ENCODE measurements around the gene ETS2. TPM values are rescaled to one million over a fixed set of nuclear protein-coding genes. Genes with fewer than 3 reads are reported as not detected.

ETS2 gene
- total RNA-seq, 1 donor from 2014 or later, result 36.4 TPM

DNA sequence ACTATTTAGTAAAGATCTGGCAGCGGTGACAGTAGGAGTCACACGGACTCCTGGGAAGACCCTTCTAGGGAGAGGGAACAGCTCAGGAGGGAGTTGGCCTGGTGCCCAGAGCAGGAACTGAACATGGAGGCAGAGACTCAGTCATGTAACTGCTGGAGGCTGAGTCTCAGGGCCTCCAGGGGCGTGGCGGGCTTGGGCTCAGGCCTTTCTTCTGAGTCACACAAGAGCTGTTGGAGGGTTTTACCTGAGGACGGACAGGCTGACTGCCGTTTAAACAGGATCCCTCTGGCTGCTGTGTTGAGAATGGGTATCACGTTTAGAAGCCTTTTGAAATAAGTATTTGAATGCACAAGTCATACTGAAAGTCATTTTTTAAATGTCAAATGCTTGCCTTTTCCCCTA, 7.2 kb upstream of the ETS2 start:
- no peak for DNase-seq (ENCODE audit: low spot score)
- intact Hi-C loops (cut with DNase I), result no loop called here

DNA sequence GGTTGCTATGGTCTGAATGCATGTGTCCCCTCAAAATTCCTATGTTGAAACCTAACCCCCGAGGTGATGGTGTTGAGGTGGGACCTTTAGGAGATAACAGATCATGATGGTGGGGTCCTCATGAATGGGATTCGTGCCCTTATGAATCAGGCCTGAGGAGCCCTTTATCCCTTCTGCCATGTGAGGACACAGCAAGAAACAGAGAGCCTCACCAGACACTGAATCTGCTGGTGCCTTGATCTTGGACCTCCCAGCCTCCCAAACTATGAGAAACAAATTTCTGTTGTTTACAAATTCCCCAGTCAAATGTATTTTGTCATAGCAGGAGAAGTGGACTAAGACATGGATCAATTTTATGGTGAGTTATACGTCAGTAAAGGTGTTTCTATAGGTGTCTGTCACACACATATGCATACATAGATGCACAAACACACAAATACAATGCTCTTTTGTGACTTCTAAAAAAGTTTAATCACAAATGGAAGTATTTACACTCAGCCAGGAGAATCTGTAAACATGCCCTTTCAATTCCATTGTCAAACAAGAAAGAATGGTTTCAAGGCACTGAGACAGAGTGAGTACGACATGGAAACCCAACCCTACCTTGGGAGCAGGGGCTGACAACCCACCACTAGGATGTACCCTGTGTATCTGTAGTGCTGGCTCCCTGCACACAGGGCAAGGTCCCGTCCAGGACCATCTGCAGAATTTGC, 5.5 kb upstream of the ETS2 start:
- no peak for DNase-seq (ENCODE audit: low spot score)
- intact Hi-C loops (cut with DNase I), result loop anchor here (10.0 kb wide), 1 partner anchor 295 kb away; no protein-coding TSS in a partner anchor

DNA sequence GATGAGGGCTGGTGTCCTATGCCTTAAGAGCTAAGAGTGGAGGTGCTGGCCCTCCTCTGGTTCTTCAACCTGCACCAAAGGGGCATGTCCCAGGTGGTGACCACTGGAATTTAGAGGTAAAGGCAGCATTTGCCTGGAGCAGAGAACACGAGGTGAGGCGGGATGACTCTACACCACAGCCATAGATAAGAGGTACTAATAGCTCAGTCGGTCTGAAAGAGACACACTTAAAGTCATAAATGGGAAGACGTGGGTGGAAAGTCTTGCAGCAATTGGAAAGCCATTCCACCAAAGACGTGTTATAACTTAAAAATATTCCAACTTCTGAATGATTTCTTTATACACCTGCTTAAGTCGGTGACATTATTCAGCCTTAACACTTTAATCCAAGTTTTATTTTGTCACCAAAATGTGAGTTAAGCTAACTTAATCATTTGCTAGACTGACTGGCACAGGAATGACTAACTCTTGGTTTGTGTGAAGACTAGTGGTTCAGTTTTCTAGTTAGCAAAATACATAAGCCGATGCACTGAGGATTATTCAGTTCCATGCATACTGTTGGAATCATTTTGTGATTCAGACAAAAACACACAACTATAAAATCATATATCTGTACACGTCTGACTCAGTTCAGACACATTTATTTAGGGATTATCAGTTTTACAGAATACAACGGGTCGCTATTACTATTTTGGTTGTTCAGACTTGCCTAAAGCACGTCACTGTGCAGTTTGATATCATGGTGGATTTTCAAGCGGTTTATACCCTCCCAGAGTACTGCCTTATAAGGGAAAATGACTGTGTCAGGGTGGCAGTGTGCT, 4.6 kb upstream of the ETS2 start:
- intact Hi-C loops (cut with DNase I), result loop anchor here (10.0 kb wide), 1 partner anchor 296 kb away; no protein-coding TSS in a partner anchor
- no peak for DNase-seq (ENCODE audit: low spot score)

DNA sequence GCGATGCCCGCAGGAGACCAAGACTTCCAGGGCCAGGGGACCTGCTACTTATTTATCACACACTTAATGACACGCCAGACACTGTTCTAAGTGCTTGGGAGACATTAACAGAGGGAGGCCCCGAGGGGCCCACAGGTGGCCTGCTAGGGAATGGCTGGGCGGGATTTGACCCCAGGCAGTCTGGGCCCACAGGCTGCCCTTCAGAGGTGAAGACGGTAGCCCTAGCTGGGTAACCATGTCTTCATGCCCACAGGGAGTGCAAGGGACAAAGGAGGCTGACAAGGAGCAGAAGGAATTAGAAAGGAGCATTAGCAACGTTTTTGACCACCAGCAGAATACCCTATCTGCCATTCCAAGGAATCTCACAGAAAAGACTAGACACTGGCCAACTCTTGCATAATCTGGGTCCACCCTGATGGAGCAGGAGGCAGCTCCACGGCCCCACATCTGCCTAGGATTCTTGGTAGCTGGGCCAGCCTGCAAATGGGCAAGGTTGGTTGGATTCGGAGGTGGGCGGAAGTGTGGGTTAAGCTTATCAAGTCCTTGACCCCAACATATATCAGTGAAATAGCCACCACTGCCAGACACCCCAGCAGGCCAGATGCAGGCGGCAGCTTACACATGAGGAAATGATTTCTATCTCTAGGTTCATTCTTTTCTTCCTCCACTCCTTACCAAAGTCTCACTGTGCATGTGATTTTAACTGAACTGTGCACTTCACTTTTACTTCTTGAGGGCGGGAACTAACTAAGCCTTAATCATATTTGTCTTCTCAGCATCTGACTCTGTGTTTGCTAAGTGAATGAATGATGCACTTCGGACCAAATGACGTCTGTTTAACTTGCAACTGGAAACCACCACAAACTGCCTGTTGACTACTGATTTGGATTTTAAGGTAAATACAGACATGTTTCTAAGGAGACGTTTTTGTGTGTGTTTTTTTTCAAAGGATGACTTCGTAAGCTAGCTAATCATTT, 3.4 kb upstream of the ETS2 start:
- no peak for DNase-seq (ENCODE audit: low spot score)
- intact Hi-C loops (cut with DNase I), result loop anchor here (10.0 kb wide), 1 partner anchor 298 kb away; no protein-coding TSS in a partner anchor

DNA sequence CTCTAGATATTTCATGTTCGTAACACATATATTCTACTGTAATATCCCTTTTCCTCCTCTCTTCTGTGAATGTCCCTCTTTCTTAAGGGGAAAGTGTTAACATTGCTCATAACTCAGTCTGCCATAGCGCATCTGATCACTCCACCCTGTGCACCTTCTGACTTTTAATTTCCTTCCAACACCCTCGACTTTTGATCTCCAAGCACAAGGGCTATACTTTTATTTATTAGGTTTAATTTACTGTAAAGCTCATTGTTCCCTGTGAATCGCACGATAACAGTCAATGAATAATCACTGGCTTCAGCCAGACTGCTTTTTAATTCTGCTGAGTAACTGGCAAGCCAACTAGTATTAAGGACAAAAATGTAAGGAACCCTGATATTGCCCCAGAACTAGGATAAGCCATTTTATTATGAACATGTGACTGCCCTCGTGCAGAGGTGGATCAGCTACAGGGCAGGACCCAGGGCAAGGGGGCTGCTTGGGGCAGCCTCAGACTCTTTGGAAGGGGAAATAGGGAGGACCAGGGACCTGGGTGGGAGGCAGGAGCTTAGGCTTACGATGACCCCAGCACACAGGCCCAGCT, 2.6 kb upstream of the ETS2 start:
- intact Hi-C loops (cut with DNase I), result loop anchor here (10.0 kb wide), 1 partner anchor 298 kb away; no protein-coding TSS in a partner anchor
- DNase-seq (ENCODE audit: low spot score), result no peak

DNA sequence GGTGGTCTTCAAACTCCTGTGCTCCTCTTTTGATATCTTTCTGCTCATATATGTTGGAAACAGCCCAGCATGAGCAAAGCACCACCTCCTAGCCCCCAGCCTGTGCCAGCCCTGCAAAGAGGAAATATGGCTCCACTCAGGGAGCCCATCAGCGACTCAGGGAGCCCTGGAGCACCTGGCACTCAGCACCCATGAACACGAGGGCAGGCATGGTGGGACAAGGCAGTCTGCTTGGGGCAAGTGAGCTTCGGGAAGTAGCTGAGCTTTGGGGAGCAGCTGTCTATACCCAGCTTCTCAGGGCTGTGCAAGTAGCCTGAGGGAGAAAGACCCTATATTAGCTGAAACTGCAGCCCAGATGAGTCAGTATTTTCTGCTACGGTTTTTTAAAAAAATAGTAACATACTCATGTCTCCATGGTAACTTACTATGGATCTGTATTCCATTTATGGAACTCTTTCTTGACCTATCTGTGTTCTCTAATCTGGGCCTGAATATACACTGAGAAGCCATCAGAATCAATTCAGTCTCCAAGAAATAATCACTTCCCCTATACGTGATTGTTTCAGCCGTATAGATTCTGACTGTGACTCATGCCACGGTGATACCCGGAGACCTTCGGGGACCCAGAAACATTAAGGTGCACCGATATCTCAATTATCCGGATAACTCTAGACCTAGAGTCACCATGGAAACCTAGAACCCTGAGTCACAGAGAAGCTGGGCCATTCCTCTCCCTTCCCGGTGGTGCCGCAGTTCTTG, 1.5 kb upstream of the ETS2 start:
- intact Hi-C loops (cut with DNase I), result loop anchor here (2.0 to 10.0 kb wide), 3 partner anchors 281 to 323 kb away; no protein-coding TSS in a partner anchor
- DNase-seq (ENCODE audit: low spot score), result no peak

DNA sequence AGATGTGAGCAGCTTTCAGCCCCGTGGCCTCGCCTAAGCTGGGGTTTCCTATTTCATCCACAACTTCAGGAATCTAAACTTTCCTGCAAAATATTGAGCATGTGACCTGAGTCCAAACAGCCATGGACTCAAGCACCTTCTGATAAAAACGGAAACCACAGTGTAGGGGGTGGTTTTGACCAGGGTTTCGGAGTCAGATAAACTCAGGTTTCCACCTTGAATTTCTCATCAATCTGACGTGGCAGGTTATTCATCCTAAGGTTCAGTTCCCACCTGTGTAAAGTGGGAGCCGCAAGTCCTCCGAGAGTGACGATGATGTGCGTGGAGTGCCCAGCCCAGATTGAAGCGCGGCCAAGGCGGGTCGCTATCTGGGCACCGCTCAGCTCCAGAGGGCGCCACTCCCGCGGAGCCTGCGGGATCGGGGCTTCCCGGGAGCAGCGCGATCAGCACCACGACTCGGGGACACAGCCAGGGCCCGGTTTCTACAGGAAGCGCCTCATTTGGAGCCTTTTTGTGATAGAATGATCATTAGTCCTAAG, 871 bp upstream of the ETS2 start:
- DNase-seq (ENCODE audit: low spot score), result peak; percentile 92
- intact Hi-C loops (cut with DNase I), result loop anchor here (2.0 to 10.0 kb wide), 6 partner anchors 102 to 322 kb away; no protein-coding TSS in a partner anchor

DNA sequence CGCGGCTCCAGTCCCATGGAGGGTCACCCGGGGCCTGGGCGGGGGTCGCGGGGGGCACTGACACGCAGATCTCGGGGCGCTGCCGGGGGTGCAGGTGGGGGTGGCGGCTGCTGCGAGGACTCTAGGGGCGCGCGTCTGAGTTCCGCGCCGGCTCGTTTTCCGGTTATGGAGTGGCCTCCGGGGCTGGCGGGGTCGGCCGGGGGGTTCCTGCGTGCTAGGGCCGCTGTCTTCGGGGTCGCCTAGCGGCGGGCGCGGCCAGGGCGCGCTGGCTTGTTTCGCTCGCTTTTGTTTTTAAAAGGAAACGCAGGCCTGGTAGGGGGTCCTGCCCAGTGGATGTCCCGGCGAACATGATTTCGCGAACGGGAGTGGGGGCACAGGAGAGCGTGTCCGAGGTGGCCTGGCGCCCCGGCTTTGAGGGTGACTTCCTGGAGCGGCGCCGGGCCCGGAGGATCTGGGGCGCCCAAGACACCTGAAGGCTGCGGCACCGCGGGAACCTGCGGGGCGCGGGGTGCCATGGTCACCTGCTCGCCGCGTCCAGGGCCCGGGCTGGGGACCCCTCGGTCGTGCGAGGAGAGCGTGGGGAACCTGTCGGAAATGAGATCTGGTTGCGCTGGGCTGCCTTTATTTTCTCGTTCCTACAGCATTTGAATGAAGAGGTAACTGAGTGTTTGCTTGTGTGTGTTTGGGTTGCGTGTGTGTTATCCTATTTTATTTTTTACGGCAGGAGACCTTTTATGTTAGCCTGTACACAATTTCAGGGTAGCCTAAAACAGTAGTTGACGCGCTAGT, 618 bp downstream of the ETS2 start:
- intact Hi-C loops (cut with DNase I), result loop anchor here (5.0 to 10.0 kb wide), 4 partner anchors 101 to 302 kb away; no protein-coding TSS in a partner anchor
- no peak for DNase-seq (ENCODE audit: low spot score)

DNA sequence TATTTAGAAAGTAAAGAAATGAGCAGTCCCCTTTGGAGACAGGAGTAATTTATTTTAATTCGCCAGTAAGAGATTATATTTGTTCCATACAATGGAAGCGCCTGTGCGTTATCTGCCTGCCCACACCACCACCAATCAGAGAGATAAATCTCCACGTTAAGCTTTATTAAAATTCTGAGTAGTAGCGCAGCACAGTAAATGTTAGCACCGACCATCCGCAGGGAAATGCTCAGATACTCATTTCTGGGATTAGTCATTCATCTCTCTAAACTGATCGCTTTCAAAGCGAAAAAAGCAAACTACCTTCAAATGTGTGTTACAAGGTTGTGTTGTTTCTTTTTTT, 1.2 kb downstream of the ETS2 start:
- no peak for DNase-seq (ENCODE audit: low spot score)
- intact Hi-C loops (cut with DNase I), result loop anchor here (5.0 to 10.0 kb wide), 4 partner anchors 100 to 302 kb away; no protein-coding TSS in a partner anchor

DNA sequence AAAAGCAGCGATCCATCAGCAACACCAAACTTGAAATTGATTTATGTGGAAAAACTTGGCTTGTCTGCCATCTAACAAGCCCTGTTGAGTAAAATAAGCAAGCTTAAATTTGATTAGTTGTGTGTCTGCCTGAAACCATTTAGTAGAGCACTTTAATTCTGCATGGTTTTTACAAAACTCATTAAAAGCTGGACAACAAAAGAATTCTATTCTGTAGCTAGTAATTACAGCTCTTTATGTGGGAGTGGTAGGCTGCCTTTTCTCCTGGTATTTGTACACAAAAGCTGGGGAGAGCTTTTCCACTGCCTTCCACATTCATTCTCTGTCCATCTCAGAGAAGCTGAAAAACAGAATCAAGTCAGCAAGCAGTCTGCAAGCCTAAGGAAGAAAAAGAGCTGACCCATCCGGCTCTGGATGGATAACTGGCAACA, 1.7 kb downstream of the ETS2 start:
- intact Hi-C loops (cut with DNase I), result loop anchor here (5.0 to 10.0 kb wide), 4 partner anchors 100 to 303 kb away; no protein-coding TSS in a partner anchor
- no peak for DNase-seq (ENCODE audit: low spot score)

DNA sequence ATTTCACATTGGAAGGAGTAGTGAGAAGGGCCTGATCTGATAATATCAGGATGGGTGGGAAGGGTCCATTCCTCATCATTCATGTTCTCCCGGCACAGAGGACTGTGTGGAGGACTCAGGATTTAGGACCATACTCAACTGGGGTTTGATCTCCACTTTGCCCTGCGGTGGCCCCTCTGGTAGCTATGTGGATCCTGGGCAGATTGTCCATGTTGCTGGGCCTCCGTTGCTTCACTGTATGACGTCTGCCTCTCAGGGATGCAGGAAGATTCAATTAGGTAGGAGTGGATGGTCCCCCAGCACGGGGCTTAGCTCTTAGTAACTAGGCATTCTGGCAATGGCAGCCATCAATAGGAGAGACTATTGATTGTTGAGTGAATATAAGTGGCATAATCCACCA, 2.3 kb downstream of the ETS2 start:
- intact Hi-C loops (cut with DNase I), result loop anchor here (2.0 to 10.0 kb wide), 5 partner anchors 73 to 303 kb away; no protein-coding TSS in a partner anchor
- DNase-seq (ENCODE audit: low spot score), result no peak

DNA sequence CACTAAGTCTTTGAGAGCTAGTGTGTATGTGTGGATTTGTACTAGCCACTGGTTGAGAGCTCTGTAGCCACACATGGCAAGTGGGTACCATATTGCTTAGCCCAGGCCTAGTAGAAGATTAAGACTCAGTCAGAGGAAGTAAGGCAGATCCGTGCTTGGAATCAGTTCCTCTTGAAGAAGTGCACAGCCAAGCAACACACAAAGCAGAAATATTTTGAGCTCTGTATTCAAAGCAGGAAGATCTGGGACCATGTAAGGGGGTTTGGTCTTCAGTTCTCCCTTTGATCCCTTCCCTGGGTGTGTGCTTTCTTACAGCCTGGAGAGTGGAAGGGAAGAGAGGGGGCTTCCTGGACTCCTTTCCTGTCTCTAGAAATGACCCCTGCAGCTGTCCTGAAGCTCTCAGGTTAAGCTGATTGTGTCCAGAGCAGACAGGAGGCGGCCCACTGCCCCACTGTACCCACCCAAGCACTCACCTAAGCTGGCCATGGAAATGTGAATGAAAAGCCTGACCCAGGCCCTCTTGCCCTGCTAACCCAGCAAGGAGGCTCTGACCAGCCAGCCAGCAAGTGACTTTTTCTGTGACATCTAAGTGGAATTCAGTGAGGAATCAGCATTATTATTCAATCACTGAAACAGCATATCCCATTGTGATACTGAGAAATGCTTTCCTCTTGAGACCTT, 3.6 kb downstream of the ETS2 start:
- intact Hi-C loops (cut with DNase I), result loop anchor here (2.0 to 10.0 kb wide), 5 partner anchors 75 to 305 kb away; no protein-coding TSS in a partner anchor
- DNase-seq (ENCODE audit: low spot score), result no peak

DNA sequence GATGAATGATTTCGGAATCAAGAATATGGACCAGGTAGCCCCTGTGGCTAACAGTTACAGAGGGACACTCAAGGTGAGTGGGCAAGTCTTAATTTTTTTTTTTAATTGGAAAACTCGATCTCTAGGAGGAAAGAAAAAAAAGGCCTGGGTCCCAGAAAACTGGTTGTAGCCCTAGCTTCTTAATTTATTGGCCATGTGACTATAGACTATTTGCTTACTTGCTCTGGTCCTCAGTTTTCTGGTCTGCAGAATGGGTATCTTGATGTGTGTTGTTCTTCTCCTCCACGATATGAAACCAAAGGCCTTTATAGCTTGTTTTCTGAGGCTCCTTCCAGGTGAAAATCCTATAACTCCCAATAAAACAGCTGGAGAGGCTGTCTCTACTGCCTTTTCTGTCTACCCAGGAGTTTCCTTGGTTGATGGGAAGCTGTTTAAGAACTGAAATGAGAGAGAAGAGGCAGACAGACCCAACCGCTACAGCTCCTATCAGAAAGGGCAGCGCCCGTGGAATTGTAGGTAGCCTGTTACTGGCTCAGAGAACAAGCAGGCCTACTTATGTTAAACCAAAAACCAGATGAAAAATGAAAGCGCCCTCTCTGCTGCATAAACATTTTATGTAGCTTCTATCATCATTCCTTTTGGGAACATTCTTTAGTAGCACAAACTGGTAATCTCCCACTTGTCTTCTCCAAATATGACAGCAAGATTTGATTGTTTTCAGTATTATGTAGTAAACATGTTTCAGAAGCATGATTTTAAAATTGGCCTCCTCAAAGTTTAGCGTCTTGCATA, 4.5 kb downstream of the ETS2 start:
- intact Hi-C loops (cut with DNase I), result no loop called here
- DNase-seq (ENCODE audit: low spot score), result no peak

DNA sequence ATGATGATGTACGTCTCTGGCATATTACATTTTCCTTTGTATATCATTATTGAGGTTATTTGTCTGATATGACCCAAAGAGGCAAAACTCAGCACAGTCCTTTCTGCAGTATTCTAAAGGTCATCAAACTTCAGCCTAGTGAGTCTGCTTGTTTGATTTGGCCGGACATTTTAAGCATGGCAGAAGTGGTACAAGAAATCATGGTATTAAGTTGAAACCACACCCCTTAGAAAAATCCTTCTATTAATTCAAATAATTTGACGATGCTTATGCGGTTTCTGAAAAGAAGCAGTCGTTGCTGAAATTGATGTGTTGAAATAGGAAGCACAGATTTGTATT, 5.1 kb downstream of the ETS2 start:
- intact Hi-C loops (cut with DNase I), result no loop called here
- no peak for DNase-seq (ENCODE audit: low spot score)

DNA sequence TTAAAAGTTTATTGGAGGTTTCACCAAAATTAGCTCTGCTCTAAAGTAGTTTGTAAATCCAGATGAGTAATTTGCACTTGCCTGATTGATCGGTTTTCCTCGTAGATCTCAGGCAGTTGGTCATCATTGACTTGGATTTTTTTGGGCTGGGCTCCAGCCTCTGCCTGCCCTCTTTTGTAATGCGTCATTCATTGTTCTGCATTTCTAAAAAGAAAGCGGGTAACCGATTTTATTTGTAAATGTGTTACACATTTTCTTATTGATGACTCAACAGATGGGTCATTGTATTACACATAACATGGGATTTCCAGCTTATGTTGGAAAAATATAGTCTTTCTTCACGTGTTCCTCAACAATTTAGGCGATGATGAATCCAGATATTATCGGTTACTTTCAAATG, 5.5 kb downstream of the ETS2 start:
- DNase-seq (ENCODE audit: low spot score), result no peak
- intact Hi-C loops (cut with DNase I), result no loop called here

DNA sequence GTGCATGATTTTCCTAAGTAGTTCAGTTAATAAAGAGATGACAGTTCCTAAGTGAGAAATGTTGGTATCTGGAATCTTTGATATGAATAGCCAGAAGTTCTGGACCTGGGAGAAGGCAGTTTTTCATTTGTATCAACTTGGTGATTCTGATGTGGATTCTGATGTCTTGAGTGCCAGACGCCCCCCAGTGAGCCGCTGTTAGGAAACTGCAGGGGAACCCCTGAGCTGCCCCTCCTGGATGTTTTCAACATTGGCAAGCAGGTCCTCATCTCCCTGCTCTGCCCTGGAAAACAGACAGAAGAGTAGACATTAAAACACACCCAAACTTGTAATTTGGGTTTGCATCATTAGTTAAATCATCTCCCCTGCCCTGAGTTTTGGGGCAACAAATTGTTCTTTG, 7.4 kb downstream of the ETS2 start:
- intact Hi-C loops (cut with DNase I), result no loop called here

More for the DNA sequence above, 7.4 kb downstream of the ETS2 start:
- DNase-seq (ENCODE audit: low spot score), result no peak
